HS-27A (cell line): ENCODE results near the gene PVR.
"Not testable (repeated sequence)": the region's sequence is repeated elsewhere in the genome, so short reads cannot be mapped to it uniquely, and the experiment has no call there.

Experiments
- DNase-seq: peaks from one replicate; pipeline ENCODE4 v3.0.0-alpha.2; 2012; ENCODE audit warnings: low read depth, missing footprints

Gene PVR

DNA sequence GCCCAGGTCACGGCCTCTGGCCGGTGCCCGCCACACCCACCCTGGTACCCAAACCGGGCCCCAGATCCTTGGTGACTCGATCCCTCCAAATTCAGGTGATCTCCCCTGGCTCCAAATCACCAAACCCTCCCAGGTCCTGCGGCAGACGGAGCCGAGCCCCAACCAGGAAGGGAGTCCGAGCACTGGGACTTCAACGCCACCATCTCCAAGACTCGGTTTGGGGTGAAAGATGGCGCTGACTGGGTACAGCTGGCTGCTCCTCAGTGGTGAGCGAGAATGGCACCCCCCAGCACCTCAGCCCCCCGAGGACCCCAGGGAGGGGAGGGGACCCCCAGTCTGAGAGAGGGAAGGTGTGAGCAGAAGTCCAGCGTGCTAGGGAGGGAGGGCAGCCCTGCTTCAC is 57.5 kb downstream of the PVR start:
- no peak for DNase-seq

DNA sequence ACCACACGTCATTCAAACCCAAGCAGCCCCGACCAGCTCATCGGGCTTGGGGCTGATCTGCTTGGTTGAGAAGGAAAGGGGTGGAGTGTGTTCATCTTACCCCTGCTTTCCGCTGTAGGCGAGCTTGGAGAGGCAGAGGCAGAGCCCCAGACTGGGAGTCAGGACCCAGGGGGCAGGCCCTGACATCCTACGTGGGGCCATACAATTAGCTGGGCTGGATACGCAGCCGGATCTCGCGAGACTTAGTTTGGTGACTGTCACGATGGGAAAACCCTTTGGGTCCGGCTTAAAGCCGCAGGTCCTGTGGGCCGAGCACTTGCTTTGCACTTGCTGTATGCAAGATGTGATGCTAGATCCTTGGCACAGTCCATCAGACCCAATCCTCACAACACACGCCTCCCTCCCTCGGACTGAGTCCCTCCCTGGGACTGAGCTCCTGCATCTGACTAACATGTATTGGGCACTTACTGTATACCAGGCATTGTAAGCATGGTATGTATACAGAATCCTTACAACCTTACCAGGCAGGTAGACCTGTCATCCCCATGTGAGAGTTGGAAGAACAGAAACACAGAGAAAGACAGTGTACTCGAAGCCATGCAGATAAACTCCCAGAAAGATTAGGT is 59.0 kb downstream of the PVR start:
- DNase-seq, result no peak

DNA sequence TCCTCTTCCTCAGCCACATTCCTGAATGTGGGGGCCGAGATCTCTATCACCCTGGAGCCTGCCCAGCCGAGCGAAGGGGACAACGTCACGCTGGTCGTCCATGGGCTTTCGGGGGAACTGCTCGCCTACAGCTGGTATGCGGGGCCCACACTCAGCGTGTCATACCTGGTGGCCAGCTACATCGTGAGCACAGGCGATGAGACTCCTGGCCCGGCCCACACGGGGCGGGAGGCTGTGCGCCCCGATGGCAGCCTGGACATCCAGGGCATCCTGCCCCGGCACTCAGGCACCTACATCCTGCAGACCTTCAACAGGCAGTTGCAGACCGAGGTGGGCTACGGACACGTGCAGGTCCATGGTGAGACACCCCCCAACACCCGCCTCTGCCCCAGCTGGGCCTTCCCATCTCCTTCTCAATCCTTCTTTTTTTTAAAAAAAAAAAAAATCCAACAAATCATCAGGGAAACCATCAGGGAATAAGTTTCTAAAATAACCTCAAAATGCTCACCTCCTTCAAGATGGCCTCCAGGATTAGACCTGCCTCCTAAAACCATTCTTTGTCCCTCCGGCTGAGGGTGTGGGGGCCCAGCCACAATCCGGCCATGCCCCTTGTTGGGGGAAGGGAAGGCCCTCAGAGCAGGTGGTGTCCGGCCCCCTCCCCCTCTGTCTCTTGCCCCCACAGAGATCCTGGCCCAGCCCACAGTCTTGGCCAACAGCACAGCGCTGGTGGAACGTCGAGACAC is 59.8 kb downstream of the PVR start:
- DNase-seq, result no peak

DNA sequence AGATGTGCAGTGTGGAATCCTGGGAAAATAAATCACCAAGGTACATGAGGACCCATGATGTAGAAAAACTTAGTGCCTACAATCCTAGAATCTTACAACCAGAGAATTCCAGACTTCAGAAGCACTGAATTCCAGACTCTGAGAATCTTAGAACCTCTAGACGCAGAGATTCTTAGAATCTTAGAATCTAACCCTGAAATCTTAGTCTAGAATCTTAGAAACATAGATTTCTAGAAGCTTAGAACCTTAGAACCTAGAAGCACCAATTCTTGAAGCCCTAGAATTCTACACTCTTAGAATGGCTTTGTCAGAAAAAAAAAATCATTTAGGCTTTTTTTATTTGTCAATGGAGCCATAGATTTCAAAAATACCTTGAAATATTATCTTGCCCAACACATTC is 61.3 kb downstream of the PVR start:
- no peak for DNase-seq

DNA sequence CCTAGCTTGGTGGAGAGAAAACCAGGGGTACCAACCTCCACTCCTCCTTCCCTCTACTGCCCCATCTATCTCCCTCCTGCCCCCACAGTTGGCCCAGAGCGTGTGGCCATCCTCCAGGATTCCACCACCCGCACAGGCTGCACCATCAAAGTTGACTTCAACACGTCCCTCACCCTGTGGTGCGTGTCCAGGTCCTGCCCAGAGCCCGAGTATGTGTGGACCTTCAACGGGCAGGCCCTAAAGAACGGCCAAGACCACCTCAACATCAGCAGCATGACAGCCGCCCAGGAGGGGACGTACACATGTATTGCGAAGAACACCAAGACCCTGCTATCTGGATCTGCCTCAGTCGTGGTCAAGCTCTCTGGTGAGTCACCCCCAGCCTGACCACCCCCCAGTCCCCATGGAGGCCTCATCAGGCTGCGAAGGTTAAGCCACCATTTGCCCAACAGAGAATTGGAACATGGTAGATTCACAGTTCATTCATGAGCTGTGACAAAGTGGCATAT is 61.8 kb downstream of the PVR start:
- DNase-seq, result no peak

DNA sequence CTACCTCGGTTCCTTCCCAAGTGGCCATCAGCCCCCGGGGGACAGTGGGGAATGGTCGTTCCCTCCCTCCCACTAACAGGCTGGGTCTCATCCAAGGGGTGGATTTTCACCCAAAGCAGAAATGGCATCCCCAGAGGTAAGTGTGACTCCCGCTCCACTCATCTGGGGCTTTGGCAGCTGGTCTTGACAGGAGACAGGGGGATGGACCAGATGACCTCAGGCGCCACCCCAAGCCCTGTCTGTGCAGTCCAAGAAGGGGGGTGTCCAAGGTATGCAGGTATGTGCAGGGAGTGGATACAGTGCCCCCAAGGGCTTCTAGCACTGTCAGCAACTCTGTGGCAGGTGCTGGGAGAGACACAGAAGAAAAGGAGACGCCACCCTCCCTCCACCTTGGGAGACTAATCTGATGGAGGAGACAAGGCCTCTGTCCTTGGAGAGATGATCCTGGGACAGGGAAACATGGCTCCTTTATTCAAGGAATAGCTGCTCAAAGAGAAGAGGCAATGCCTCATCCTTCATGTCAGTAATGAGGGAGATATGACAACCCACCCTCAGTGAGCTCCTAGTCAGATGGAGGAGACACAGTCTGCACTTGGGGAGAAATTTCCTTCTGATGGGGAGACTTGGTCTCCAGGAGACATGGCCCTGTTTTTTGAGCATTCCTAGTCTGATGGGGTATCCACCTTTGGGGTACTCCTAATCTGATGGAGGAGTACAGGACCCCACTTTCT is 63.0 kb downstream of the PVR start:
- DNase-seq, result no peak

DNA sequence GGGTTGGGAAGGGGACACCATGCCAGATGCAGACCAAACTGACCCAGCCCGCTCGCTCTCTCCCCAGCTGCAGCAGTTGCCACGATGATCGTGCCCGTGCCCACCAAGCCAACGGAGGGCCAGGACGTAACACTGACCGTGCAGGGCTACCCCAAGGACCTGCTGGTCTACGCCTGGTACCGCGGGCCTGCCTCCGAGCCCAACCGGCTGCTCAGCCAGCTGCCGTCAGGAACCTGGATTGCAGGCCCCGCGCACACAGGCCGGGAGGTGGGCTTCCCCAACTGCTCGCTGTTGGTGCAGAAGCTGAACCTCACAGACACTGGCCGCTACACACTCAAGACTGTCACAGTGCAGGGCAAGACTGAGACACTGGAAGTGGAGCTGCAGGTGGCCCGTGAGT is 64.1 kb downstream of the PVR start:
- DNase-seq, result no peak

DNA sequence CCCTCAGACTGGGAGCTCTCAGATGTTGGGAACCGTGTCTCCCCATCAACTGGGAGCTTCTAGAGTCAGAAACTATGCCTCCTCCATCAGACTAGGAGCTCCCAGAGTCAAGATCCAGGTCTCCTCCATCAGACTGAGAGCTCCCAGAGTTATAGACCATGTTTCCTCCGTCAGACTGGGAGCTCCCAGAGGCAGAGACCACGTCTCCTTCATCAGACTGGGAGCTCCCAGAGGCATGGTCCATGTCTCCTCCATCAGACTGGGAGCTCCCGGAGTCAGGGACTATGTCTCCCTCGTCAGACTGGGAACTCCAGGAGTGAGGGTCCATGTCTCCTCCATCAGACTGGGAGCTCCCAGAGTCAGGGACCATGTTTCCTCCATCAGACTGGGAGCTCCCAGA is 65.2 kb downstream of the PVR start:
- no peak for DNase-seq

DNA sequence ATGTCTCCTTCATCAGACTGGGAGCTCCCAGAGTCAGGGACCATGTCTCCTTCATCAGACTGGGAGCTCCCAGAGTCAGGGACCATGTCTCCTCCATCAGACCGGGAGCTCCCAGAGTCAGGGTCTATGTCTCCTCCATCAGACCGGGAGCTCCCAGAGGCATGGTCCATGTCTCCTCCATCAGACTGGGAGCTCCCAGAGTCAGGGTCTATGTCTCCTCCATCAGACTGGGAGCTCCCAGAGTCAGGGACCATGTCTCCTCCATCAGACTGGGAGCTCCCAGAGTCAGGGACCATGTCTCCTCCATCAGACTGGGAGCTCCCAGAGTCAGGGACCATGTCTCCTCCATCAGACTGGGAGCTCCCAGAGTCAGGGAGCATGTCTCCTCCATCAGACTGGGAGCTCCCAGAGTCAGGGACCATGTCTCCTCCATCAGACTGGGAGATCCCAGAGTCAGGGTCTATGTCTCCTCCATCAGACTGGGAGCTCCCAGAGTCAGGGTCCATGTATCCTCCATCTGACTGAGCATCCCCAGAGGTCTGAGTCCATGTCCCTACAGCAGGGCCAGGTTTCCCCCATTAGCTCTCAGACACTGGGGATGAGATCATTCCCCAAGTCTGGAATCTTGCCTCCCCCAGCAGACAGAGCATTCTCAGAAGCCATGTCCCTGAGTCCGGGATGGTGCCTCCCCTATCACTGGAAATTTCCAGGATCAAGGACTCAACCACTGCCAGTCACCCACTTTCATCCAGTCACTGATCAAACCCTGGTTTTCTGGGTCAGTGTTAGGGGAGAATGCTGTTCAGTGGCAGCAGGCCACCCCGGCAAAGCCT is 65.9 kb downstream of the PVR start:
- DNase-seq, result not testable (repeated sequence)

DNA sequence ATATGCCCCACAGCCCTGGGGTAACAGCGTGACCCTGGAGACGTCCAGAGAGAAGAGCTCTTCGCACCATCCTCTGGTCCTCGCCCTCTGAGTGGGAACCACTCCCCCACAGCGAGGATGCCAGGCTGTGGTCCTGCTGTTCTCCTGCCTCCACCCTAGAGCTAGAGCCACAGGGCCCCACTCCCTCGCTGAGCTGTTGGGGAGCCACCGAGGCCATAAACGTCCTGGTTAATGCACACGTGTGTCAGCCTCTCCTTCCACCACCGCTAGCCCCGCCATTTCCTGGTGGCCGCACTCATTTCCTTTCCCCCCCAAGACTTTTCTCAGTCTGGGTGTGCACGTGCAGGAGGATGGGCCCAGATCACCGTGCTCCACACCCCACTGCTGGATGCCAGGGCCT is 66.8 kb downstream of the PVR start:
- DNase-seq, result no peak

DNA sequence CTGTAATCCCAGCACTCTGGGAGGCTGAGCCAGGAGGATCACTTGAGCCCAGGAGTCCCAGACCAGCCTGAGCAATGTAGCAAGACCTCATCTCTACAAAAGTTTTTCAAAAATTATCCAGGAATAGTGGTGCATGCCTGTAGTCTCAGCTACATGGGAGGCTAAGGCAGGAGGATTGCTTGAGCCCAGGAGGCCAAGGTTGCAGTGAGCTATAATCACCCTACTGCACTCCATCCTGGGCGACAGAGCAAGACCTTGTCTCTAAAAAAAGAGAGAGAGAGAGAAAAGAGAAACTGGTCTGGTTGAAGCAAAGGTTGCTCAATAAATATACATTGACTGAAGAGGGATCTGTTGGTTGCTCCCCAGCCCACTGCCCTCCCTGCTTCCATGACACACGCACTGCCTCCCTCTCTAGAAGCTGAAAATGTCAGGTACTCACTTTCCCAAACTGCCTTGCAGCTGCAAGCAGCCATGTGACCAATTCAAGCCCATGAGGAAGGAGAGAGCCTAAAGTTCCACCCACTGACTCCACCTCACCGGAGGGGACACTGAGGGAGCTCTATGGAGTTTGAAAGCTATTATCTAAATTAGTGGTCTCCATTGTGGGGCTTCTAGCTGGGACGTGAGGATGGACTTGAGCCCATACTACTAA is 69.3 kb downstream of the PVR start:
- DNase-seq, result no peak
